GM18873 (cell line): ENCODE measurements around the gene NEK8.
"Not testable (repeated sequence)": the region's sequence is repeated elsewhere in the genome, so short reads cannot be mapped to it uniquely, and the experiment has no call there.

Source experiments
- ATAC-seq: cut with Tn5 transposase; IDR thresholded peaks from one replicate; pipeline ENCODE4 v1.9.1; 2021; ENCODE audit warnings: mild to moderate bottlenecking, moderate library complexity, moderate number of reproducible peaks; ENCODE audit not compliant: unreplicated experiment, low FRiP score

NEK8 gene

DNA sequence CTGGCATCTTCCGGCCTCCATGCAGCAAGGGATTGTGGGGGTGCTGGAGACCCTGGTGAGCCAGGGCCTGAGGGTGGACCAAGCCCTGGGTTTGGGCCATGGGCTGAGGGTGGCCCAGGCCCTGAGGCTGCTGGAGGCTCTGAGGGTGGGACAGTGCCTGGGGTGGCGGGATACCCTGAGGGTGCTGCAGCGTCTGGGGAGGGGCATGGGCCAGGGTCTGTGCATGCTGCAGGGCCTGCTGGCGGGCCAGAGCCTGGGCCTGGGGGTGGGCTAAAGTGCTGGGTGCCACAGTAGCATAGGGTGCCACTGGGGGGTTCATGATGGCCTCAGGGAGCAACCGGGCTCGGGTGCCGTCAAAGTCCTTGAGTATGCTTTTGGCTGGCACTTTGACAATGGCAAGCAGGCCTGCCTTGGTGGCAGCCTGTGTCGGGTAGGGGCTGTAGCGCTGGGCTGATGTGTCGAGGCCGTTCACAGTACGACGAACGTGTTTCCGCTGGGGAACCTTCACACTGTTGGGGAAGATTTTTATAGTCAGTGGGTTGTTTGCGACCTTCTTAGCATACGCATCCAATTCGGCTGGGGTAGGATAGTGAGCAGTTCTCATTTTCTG is 30.8 kb downstream of the NEK8 start:
- no peak for ATAC-seq

- no peak for ATAC-seq
Observed at GRCh38 chr17:28760601-28761562, 32.3 kb downstream of the NEK8 start.

DNA sequence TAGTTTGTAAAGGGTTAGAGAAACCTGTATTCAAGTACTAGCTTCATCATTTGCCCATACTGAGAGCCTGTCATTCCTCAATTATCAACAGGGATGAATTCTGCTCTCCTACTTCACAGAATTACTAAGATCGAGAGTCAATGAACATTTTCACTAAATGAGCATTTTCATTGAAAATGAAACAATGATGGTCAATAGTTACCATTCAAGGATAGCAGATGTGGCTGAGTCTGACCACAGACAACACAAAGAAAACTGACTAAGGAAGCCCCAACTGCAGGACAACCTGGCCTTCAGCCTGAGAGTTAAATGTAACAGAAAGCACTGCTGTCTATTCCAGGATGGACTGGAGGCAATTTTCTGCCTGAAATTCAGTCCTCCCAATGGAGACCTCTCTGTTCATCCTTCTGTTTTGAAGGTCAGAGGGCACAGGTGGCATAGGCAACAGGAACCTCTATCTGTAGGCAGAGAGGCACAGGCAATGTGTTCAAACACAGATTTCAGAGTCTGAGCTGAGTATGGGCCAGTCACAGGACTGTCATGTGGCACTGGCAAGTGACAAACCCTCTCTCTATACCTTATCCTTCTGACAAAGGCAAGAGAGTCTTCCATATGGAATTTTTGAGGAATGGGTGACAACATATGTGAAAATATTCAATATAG is 34.7 kb downstream of the NEK8 start:
- ATAC-seq = peak; percentile 54

GRCh38 chr17:28763804-28764266 is 35.2 kb downstream of the NEK8 start:
- peak; percentile 29 for ATAC-seq

DNA sequence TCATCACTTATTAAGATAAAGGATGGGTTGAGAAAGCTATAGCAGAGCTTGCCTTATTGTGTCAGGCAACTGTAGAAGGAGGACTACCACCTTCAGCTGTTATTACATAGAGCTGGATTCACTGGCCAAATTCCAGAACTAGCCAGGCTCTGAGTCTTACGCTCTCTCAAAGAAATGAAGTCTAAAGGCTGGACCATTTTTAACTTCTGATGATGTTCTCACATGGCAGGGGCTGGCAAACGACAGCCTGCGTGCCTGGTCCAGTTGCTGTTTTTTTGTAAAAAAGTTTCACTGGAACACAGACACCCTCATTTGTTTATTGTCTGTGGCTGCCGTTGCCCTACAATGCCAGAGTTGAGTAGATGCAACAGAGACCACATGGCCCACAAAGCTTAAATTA is 36.5 kb downstream of the NEK8 start:
- ATAC-seq = no peak

GRCh38 chr17:28773736-28774135 is 45.1 kb downstream of the NEK8 start:
- no peak for ATAC-seq

DNA sequence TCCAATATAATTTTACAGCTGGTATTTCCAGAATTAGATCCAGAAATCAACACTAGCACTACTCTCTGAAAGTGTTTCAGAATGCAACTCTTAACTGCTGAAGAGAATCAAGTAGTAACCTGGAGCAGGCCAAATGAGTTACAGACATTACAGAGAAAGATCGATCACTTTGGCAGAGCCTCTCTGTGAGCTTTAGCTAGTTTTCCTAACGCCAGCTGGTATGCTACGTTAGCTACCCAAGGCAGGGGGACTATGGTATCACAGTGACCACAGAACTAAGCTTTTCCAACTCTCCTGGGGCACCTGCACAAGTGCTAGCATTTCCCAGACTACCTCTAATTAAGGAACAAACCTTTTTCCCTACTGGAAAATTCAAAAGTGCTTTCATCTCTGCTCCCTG is 45.6 kb downstream of the NEK8 start:
- no peak for ATAC-seq

DNA sequence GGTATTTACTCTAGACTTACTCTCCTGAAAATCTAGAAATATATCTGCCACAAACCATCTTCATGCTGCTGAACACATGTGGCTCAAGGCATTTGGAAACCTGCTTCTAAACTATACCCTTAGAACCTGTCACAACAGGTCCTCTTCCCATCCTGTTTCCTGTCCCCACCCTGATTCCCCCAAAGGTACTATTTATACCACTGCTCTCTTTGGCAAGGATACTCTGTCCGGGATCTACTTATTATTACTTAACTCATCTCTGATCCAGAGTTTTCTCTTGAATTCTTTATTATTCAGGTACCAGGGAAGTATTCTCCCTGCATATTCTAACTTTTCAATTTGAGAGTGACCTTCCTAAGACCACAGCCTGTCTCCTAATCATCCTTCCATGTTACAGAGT is 48.6 kb downstream of the NEK8 start:
- ATAC-seq = no peak

DNA sequence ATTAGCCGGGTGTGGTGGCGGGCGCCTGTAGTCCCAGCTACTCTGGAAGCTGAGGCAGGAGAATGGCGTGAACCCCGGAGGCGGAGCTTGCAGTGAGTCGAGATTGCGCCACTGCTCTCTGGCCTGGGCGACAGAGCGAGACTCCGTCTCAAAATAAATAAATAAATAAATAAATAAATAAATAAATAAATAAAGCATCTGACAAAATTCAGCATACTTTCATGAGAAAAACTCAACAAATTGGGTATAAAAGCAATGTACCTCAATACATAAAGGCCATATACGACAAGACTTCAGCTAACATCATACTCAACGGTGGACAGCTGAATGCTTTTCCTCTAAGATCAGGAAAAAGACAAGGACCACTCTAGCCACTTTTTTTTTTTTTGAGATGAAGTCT is 51.0 kb downstream of the NEK8 start:
- not testable (repeated sequence) for ATAC-seq

DNA sequence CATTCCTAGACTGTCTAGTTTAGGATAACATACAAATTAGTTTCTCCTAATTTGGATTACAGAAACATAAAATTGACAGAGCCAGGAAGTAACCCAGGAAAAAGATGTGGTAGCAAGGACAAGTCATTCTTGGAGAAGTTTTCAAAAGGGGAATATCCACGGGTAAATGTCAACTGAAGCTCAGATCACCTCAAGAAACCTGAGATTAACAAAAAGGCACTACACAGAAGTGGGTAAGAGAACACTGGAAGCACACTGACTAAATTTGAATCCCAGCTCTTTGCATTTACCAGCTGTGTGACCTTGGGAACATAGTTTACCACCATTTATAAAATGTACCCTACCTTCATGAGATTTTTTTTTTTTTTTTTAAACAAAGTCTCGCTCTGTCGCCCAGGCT is 54.6 kb downstream of the NEK8 start:
- ATAC-seq = no peak

DNA sequence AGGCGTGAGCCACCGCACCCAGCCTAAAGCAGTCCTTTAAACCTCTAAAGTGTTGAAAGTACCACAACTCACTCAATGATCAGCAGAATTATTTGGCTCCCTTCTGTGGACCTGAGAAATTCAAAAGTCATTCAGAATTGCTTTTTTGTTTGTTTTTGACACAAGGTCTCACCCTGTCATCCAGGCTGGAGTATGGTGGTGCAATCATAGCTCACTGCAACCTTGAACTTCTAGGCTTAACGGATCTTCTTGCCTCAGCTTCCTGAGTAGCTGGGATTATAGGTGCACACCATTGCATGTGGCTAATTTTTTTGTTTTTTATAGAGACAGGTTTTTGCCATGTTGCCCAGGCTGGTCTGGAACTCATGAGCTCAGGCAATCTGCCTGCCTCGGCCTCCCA is 59.5 kb downstream of the NEK8 start:
- ATAC-seq = no peak
